Measurements from ENCODE around the gene ZSWIM6.
"Not testable (repeated sequence)": the region's sequence is repeated elsewhere in the genome, so short reads cannot be mapped to it uniquely, and the experiment has no call there.

ZSWIM6 gene

DNA sequence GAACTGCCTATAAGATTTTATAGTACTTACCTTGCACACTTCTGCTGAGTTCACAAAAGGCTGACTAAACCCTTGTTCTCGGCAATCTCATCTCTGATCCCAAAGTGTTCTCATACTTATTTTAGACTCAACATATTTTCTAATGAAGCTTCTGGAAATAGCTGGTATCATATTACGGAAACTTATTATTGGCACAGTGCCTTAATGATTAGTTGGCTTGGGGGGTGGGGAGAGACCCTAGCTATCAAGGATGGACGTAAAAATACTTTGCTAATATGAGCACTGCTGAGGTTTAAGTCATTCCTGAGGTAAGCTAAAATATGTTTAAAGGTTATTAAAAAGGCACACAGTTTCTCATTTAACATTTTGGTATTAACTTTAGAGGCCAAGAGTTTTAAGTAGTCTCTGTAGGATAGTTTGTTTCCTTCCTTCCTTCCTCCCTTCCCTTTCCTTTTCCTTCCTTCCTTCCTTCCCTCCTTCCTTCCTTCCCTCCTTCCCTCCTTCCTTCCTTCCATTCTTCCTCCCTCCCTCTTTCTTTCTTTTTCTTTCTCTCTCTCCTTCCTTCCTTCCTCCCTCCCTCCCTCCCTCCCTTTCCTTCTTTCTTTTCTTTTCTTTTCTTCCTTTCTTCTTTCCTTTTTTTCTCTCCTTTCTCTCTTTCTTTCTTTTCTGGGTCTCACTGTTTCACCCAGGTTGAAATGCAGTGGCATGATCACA is 31.5 kb downstream of the ZSWIM6 start:
- DNase-seq (ENCODE audit: low read depth in 3 of 3), result no peak

- DNase-seq (ENCODE audit: low read depth in 3 of 3), result no peak
These were observed 34.6 kb downstream of the ZSWIM6 start for GRCh38 chr5:61366497-61367240.

GRCh38 chr5:61370506-61370905 is 38.4 kb downstream of the ZSWIM6 start:
- no peak for DNase-seq (ENCODE audit: low read depth in 3 of 3)

DNA sequence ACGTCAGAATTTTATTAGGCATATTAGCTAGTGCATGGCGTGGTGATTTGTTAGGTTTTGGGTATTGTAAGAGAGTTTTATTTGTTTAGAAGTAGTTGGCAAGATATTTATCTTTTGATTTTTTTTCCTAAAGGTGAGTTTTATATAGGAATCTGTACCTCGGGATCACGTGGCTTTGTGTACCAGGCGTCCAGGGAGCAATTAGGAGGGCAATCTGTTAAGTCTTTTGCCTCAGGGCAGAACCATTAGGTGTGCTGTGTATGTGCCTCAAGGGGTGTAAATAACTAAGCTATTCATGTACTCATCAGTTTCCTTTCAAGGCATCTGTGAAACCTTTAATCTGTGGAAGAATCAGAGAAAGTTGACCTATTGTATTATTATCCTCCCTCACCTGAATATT is 39.4 kb downstream of the ZSWIM6 start:
- no peak for DNase-seq (ENCODE audit: low read depth in 3 of 3)

DNA sequence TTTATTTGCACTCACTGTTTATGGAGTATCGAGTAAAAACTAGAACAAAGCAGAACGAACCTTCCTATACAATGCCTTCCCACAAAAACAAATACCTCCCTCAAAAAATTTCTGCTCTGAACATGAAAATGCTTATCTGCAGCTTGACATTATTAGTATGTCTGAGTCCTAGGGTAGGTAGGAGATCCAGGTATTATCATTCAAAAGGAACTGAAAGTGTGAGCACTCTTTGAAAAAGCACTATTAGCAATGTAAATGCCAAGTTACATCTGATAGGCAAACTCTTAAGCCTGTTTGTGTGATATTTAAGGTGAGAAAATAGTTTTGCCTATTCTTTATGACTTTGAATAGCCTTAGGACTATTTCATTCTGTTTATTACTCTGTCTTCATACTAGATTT is 47.6 kb downstream of the ZSWIM6 start:
- DNase-seq (ENCODE audit: low read depth in 3 of 3), result no peak

DNA sequence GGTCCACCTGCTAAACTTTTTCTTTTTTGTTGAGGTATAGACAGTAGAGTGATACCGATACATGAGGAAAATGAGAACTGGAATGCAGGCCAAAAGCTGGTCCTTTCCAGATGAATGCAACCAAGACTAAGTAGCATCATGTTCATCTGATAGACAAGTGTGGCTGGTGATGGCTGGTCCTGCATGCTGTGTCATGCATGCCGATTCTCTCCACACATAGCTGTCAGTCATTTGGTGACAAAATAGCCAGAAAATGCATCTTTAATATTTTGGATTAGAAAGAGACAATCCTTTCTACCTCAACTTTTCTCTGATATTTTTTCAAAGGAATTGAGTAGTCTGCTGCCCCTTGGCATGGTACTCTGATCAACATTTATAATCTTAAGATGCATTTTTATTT is 49.9 kb downstream of the ZSWIM6 start:
- DNase-seq (ENCODE audit: low read depth in 3 of 3), result no peak

- no peak for DNase-seq (ENCODE audit: low read depth in 3 of 3)
These were observed 53.6 kb downstream of the ZSWIM6 start for GRCh38 chr5:61385627-61386026.

GRCh38 chr5:61386045-61386800 is 54.2 kb downstream of the ZSWIM6 start:
- DNase-seq (ENCODE audit: low read depth in 3 of 3), result no peak

DNA sequence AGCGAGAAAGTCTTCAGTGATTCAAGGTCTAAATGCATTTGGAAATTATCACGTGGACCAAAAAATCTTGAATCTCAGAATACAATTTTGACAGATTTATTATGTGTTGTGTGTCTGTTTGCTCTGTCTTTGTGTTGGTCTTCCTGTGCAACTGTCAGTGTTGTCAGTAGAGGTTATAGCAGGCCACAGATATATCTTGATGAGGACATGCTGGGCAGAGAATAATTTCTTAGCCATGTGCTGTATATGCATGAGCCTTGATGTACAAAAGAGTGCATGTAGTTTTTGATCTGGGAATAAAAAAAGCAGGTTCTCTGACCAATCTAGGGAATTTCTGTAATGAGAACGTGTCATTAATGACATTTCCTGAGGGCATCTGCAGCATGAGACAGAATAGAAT is 57.6 kb downstream of the ZSWIM6 start:
- DNase-seq (ENCODE audit: low read depth in 3 of 3), result no peak

GRCh38 chr5:61394078-61394704 is 62.1 kb downstream of the ZSWIM6 start:
- no peak for DNase-seq (ENCODE audit: low read depth in 3 of 3)

DNA sequence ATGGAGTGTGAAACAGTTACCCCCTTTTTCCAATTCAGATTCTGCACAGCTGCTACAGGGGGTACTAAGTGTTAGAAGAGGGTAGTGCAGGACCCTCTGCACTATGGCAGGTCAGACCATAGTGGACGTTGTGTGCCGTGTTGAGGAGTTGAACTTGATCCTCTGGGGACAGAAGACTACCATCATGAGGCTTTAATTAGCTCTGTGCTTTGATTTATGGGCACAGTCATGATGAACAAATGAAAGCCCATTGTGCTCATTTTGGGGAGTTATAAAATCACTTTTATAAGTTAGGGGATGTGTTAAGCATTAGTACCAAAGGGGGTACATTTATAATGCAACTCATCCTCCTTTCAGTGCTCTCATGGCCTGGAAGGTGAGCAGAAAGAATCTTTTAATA is 62.7 kb downstream of the ZSWIM6 start:
- DNase-seq (ENCODE audit: low read depth in 3 of 3), result no peak

DNA sequence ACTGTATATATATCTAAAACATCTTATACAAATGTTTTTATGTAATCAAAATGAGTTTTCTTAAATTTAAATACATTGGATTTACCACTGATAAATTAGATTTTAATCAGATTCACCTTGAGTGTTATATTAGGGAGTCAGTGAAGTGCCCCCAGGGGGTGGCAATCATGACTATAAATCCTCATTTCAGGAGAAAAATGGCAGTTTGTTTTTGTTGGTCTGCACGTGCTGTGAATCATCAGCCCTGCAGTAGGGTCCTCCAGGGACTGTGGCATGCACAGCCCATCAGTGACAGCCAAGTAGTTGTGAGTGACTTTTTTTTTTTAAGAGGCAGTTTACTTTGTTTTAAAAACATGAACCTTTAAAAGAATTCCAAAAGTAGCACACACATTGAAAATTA is 65.2 kb downstream of the ZSWIM6 start:
- no peak for DNase-seq (ENCODE audit: low read depth in 3 of 3)

- DNase-seq (ENCODE audit: low read depth in 3 of 3), result no peak
These were observed 65.9 kb downstream of the ZSWIM6 start for GRCh38 chr5:61397937-61398336.

GRCh38 chr5:61398440-61398839 is 66.4 kb downstream of the ZSWIM6 start:
- no peak for DNase-seq (ENCODE audit: low read depth in 3 of 3)

- no peak for DNase-seq (ENCODE audit: low read depth in 3 of 3)
These were observed 67.6 kb downstream of the ZSWIM6 start for GRCh38 chr5:61399679-61400078.

DNA sequence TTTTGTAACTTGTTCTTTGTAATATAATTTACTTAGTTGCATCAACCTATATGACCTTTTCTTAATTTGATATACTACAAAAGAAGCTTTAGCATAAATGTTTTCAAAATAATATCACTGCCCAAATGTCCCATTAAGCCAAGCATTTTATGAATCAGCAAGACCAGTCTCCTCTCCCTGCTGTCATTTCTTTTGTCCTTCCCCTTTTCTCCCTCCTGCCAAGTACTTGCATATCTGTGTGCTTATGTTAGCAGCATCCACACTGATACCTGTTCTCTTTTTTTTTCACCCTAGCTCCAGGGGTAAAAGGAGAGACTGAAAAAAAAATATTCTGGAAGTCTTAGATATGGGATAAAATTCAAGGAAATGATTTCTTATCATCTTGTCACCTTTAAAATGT is 69.7 kb downstream of the ZSWIM6 start:
- no peak for DNase-seq (ENCODE audit: low read depth in 3 of 3)

GRCh38 chr5:61402244-61402823 is 70.3 kb downstream of the ZSWIM6 start:
- no peak for DNase-seq (ENCODE audit: low read depth in 3 of 3)

GRCh38 chr5:61402970-61403900 is 71.2 kb downstream of the ZSWIM6 start:
- no peak for DNase-seq (ENCODE audit: low read depth in 3 of 3)

GRCh38 chr5:61405511-61406295 is 73.6 kb downstream of the ZSWIM6 start:
- no peak for DNase-seq (ENCODE audit: low read depth in 3 of 3)

- not testable (repeated sequence) for DNase-seq (ENCODE audit: low read depth in 3 of 3)
These were observed 74.4 kb downstream of the ZSWIM6 start for GRCh38 chr5:61406497-61406896.
